Measurements from ENCODE around the gene EYA3.

Gene EYA3

DNA sequence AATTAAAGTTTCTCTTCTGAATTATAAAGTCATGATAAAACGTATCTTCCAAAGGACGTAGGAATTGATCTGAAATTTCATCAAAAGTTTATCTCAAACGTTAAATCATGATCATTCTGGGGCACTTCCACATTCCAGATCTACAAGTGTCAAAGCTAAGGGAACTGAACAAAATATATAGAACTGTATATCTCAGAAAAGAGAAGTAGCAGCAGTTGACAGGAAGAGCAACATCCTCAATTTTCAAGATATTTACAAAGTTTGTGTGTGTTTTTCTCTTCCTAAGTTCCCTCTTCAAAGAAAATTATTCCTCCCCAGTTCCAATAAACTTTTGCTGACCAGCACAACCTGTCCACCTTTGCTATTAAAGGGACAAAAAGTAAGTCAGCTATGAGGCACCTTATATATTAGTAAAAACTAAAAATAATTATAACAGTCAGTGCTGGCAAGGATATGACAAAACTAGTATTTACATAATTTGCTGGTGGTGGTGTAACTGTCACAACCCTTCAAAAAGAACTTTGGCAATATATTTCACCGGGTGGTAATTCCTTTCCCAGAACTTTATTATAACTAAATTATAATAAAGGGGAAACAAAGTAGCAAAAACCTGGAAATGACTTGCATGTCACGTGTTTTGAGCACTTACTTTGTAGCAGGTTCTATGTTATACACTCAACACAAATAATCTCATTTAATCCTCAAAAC, 38.5 kb upstream of the EYA3 start:
- H3K9ac ChIP-seq (ENCODE audit: low read length), result no peak overlapping the region
- H3K4me1 ChIP-seq (ENCODE audit: insufficient read depth, low read length), result no peaks in the 10 kb centered on the region
- H3K4me3 ChIP-seq (ENCODE audit: low read depth in 1 of 2, low read length in 2 of 2), result no peak overlapping the region
- H3K9me3 ChIP-seq (ENCODE audit: low read length), result no peaks in the 10 kb centered on the region
- no peak overlapping the region for H3K27ac ChIP-seq (ENCODE audit: low read depth, low read length)
- H3K36me3 ChIP-seq (ENCODE audit: insufficient read depth, low read length), result no peaks in the 10 kb centered on the region
- H3K27me3 ChIP-seq (ENCODE audit: control insufficient read depth in 1 of 2, insufficient read depth in 2 of 2, low read length in 2 of 2), result no peaks in the 10 kb centered on the region

GRCh38 chr1:28126212-28126611, 37.8 kb upstream of the EYA3 start:
- H3K9me3 ChIP-seq (ENCODE audit: low read length), result no peaks in the 10 kb centered on the region
- no peak overlapping the region for H3K4me3 ChIP-seq (ENCODE audit: low read depth in 1 of 2, low read length in 2 of 2)
- H3K27me3 ChIP-seq (ENCODE audit: control insufficient read depth in 1 of 2, insufficient read depth in 2 of 2, low read length in 2 of 2), result no peaks in the 10 kb centered on the region
- H3K27ac ChIP-seq (ENCODE audit: low read depth, low read length), result no peak overlapping the region
- H3K36me3 ChIP-seq (ENCODE audit: insufficient read depth, low read length), result no peaks in the 10 kb centered on the region
- H3K4me1 ChIP-seq (ENCODE audit: insufficient read depth, low read length), result no peaks in the 10 kb centered on the region
- no peak overlapping the region for H3K9ac ChIP-seq (ENCODE audit: low read length)

DNA sequence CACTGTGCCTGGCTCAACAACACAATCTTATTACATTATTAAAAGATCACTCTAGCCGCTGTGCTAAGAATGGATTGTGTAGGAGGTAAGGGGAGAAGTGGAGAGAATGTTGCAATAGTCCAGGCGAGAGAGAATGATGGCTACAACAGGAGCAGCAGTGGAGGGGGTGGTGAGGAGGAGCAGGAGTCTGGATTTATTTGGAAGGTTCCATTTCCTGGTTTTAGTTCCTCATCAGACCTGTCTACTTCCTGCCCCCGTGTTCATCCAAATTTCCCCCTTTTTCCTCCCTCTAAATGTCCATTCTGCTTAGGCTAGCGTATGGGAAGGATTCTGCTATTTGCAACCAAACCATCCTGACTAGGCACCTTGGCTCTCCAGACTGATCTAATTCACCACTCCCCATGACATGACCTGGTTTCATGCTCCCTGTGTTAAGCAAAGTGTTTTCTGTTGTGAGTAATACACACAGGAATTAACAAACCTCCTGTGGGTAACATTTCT, 35.1 kb upstream of the EYA3 start:
- H3K4me1 ChIP-seq (ENCODE audit: insufficient read depth, low read length), result no peaks in the 10 kb centered on the region
- no peak overlapping the region for H3K27ac ChIP-seq (ENCODE audit: low read depth, low read length)
- H3K4me3 ChIP-seq (ENCODE audit: low read depth in 1 of 2, low read length in 2 of 2), result no peak overlapping the region
- H3K9me3 ChIP-seq (ENCODE audit: low read length), result no peaks in the 10 kb centered on the region
- H3K27me3 ChIP-seq (ENCODE audit: control insufficient read depth in 1 of 2, insufficient read depth in 2 of 2, low read length in 2 of 2), result no peaks in the 10 kb centered on the region
- H3K9ac ChIP-seq (ENCODE audit: low read length), result no peak overlapping the region
- H3K36me3 ChIP-seq (ENCODE audit: insufficient read depth, low read length), result no peaks in the 10 kb centered on the region

- no peak overlapping the region for H3K9ac ChIP-seq (ENCODE audit: low read length)
- H3K27ac ChIP-seq (ENCODE audit: low read depth, low read length), result no peak overlapping the region
- no peaks in the 10 kb centered on the region for H3K4me1 ChIP-seq (ENCODE audit: insufficient read depth, low read length)
- H3K4me3 ChIP-seq (ENCODE audit: low read depth in 1 of 2, low read length in 2 of 2), result no peak overlapping the region
- H3K9me3 ChIP-seq (ENCODE audit: low read length), result no peaks in the 10 kb centered on the region
- H3K36me3 ChIP-seq (ENCODE audit: insufficient read depth, low read length), result no peaks in the 10 kb centered on the region
- no peaks in the 10 kb centered on the region for H3K27me3 ChIP-seq (ENCODE audit: control insufficient read depth in 1 of 2, insufficient read depth in 2 of 2, low read length in 2 of 2)
Measured at GRCh38 chr1:28122183-28122582, 33.8 kb upstream of the EYA3 start.

DNA sequence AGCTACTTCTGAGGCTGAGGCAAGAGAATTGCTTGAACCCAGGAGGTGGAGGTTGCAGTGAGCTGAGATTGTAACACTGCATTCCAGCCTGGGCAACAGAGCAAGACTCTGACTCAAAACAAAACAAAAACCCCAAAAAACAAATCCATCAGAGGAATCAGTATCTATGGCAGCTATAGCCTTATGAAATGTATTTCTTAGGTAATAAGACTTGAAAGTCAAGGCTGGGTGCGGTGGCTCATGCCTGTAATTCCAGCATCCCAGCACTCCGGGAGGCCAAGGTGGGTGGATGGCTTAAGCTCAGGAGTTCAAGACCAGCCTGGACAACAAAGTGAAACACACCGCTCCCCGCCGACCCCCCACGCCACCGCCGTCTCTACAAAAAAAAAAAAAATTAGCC, 31.1 kb upstream of the EYA3 start:
- Histone ChIP-seq H3K27ac (ENCODE audit: low read depth, low read length) (no peak overlapping the region), H3K27me3 (ENCODE audit: control insufficient read depth in 1 of 2, insufficient read depth in 2 of 2, low read length in 2 of 2) (no peaks in the 10 kb centered on the region), H3K9ac (ENCODE audit: low read length) (no peak overlapping the region), H3K4me3 (ENCODE audit: low read depth in 1 of 2, low read length in 2 of 2) (no peak overlapping the region), H3K4me1 (ENCODE audit: insufficient read depth, low read length) (no peaks in the 10 kb centered on the region), H3K9me3 (ENCODE audit: low read length) (no peaks in the 10 kb centered on the region), H3K36me3 (ENCODE audit: insufficient read depth, low read length) (no peaks in the 10 kb centered on the region)

DNA sequence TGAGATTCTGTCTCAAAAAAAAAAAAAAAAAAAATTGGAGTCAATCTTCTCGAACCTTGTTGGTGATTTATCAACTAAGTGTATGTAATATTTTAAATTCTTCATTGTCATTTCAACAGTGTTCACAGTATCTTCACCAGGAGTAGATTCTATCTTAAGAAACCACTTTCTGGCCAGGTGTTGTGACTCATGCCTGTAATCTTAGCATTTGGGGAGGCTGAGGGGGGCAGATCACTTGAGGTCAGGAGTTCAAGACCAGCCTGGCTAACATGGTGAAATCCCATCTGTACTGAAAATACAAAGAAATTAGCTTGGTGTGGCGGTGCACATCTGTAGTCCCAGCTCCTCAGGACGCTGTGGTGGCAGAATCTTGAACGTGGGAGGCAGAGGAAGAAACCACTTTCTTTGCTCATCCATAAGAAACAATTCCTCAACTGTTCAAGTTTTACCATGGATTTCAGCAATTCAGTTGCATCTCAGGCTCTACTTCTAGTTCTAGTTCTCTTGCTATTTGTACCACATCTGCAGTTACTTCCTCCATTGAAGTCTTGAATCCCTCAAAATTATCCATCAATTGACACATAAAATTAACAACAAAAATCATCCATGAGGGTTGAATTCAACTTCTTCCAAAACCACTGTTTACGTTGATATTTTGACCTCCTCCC, 30.4 kb upstream of the EYA3 start:
- H3K36me3 ChIP-seq (ENCODE audit: insufficient read depth, low read length), result no peaks in the 10 kb centered on the region
- no peaks in the 10 kb centered on the region for H3K27me3 ChIP-seq (ENCODE audit: control insufficient read depth in 1 of 2, insufficient read depth in 2 of 2, low read length in 2 of 2)
- H3K27ac ChIP-seq (ENCODE audit: low read depth, low read length), result no peak overlapping the region
- no peaks in the 10 kb centered on the region for H3K4me1 ChIP-seq (ENCODE audit: insufficient read depth, low read length)
- H3K9me3 ChIP-seq (ENCODE audit: low read length), result no peaks in the 10 kb centered on the region
- no peak overlapping the region for H3K4me3 ChIP-seq (ENCODE audit: low read depth in 1 of 2, low read length in 2 of 2)
- H3K9ac ChIP-seq (ENCODE audit: low read length), result no peak overlapping the region

DNA sequence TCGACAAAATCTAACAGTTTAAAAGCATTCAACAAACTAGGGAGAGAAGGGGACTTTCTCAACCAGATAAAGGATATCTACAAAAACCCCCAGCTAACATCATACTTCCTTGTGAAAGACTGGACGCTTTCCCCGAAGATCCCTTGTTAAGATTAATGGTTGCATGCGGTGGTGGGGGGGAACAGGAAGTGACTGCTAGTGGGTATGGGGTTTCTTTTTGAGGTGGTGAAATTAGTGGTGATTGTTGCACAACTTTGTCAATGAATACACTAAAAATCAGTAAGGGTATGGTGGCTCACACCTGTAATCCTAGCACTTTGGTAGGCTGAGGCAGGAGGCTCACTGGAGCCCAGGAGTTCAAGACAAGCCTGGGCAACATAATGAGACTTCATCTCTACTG, 26.9 kb upstream of the EYA3 start:
- H3K4me3 ChIP-seq (ENCODE audit: low read depth in 1 of 2, low read length in 2 of 2), result no peak overlapping the region
- H3K36me3 ChIP-seq (ENCODE audit: insufficient read depth, low read length), result no peaks in the 10 kb centered on the region
- no peak overlapping the region for H3K9ac ChIP-seq (ENCODE audit: low read length)
- H3K27ac ChIP-seq (ENCODE audit: low read depth, low read length), result no peak overlapping the region
- H3K27me3 ChIP-seq (ENCODE audit: control insufficient read depth in 1 of 2, insufficient read depth in 2 of 2, low read length in 2 of 2), result no peaks in the 10 kb centered on the region
- no peaks in the 10 kb centered on the region for H3K9me3 ChIP-seq (ENCODE audit: low read length)
- H3K4me1 ChIP-seq (ENCODE audit: insufficient read depth, low read length), result no peaks in the 10 kb centered on the region

- Histone ChIP-seq H3K27me3 (ENCODE audit: control insufficient read depth in 1 of 2, insufficient read depth in 2 of 2, low read length in 2 of 2) (no peaks in the 10 kb centered on the region), H3K27ac (ENCODE audit: low read depth, low read length) (no peak overlapping the region), H3K36me3 (ENCODE audit: insufficient read depth, low read length) (no peaks in the 10 kb centered on the region), H3K4me1 (ENCODE audit: insufficient read depth, low read length) (no peaks in the 10 kb centered on the region), H3K9me3 (ENCODE audit: low read length) (no peaks in the 10 kb centered on the region), H3K4me3 (ENCODE audit: low read depth in 1 of 2, low read length in 2 of 2) (no peak overlapping the region), H3K9ac (ENCODE audit: low read length) (no peak overlapping the region)
Measured at GRCh38 chr1:28114844-28115243, 26.4 kb upstream of the EYA3 start.

- Histone ChIP-seq H3K9me3 (ENCODE audit: low read length) (no peaks in the 10 kb centered on the region), H3K27ac (ENCODE audit: low read depth, low read length) (no peak overlapping the region), H3K36me3 (ENCODE audit: insufficient read depth, low read length) (no peaks in the 10 kb centered on the region), H3K4me1 (ENCODE audit: insufficient read depth, low read length) (no peaks in the 10 kb centered on the region), H3K27me3 (ENCODE audit: control insufficient read depth in 1 of 2, insufficient read depth in 2 of 2, low read length in 2 of 2) (no peaks in the 10 kb centered on the region), H3K9ac (ENCODE audit: low read length) (no peak overlapping the region), H3K4me3 (ENCODE audit: low read depth in 1 of 2, low read length in 2 of 2) (no peak overlapping the region)
Measured at GRCh38 chr1:28113242-28113572, 24.8 kb upstream of the EYA3 start.

- Histone ChIP-seq H3K4me3 (ENCODE audit: low read depth in 1 of 2, low read length in 2 of 2) (no peak overlapping the region), H3K27me3 (ENCODE audit: control insufficient read depth in 1 of 2, insufficient read depth in 2 of 2, low read length in 2 of 2) (no peaks in the 10 kb centered on the region), H3K27ac (ENCODE audit: low read depth, low read length) (no peak overlapping the region), H3K36me3 (ENCODE audit: insufficient read depth, low read length) (no peaks in the 10 kb centered on the region), H3K4me1 (ENCODE audit: insufficient read depth, low read length) (no peaks in the 10 kb centered on the region), H3K9ac (ENCODE audit: low read length) (no peak overlapping the region), H3K9me3 (ENCODE audit: low read length) (no peaks in the 10 kb centered on the region)
Measured at GRCh38 chr1:28112388-28113241, 24.2 kb upstream of the EYA3 start.

- Histone ChIP-seq H3K27ac (ENCODE audit: low read depth, low read length) (no peak overlapping the region), H3K36me3 (ENCODE audit: insufficient read depth, low read length) (no peaks in the 10 kb centered on the region), H3K4me1 (ENCODE audit: insufficient read depth, low read length) (no peaks in the 10 kb centered on the region)
Measured at GRCh38 chr1:28111157-28111556, 22.7 kb upstream of the EYA3 start.

More at GRCh38 chr1:28111157-28111556, 22.7 kb upstream of the EYA3 start:
- H3K4me3 ChIP-seq (ENCODE audit: low read depth in 1 of 2, low read length in 2 of 2), result no peak overlapping the region
- H3K9ac ChIP-seq (ENCODE audit: low read length), result no peak overlapping the region
- no peaks in the 10 kb centered on the region for H3K27me3 ChIP-seq (ENCODE audit: control insufficient read depth in 1 of 2, insufficient read depth in 2 of 2, low read length in 2 of 2)
- H3K9me3 ChIP-seq (ENCODE audit: low read length), result no peaks in the 10 kb centered on the region

Measured in muscle layer of colon (tissue), 2 donors.